ENCODE results near the gene ST8SIA4.
"Not testable (repeated sequence)": the region's sequence is repeated elsewhere in the genome, so short reads cannot be mapped to it uniquely, and the experiment has no call there.

Gene ST8SIA4

GRCh38 chr5:100794218-100794617 is 108.9 kb downstream of the ST8SIA4 start:
- Histone ChIP-seq H3K9ac (no peak overlapping the region), H3K27me3 (no peaks in the 10 kb centered on the region), H3K27ac (no peak overlapping the region), H3K9me3 (replicated peaks in 1 of 11) (peaks cover 20 to 27% (median 24%) of the 10 kb centered on the region in 11 experiments), H3K36me3 (peaks cover 0 to 17% (median 0%) of the 10 kb centered on the region in 11 experiments; a peak in 5 of 22 replicates), H3K4me3 (peak overlapping the region in 2 of 10 experiments; percentile 1 to 4; a peak in 1 of 20 replicates), H3K4me2 (no peak overlapping the region), H3K4me1 (peaks cover 0 to 6% (median 0%) of the 10 kb centered on the region in 10 experiments; a peak in 3 of 20 replicates), H4K20me1 (no peaks in the 10 kb centered on the region)
- no peak for TF ChIP-seq Cebpa-rat (IDR thresholded peaks at IDR 0.05)

- Histone ChIP-seq H3K4me1 (peaks cover 0 to 13% (median 6%) of the 10 kb centered on the region in 10 experiments; a peak in 10 of 20 replicates), H3K9ac (no peak overlapping the region), H3K9me3 (replicated peaks in 1 of 11) (peaks cover 20 to 27% (median 24%) of the 10 kb centered on the region in 11 experiments), H3K4me2 (0 out of 22 replicates have a peak overlapping the region, but pooled peaks of 1 of the 11 experiments have one; percentile 5), H4K20me1 (no peaks in the 10 kb centered on the region), H3K36me3 (peaks cover 0 to 17% (median 0%) of the 10 kb centered on the region in 11 experiments; a peak in 5 of 22 replicates), H3K27me3 (no peaks in the 10 kb centered on the region), H3K27ac (no peak overlapping the region), H3K4me3 (no peak overlapping the region)
- TF ChIP-seq Cebpa-rat (IDR thresholded peaks at IDR 0.05), result no peak
These were observed 110.3 kb downstream of the ST8SIA4 start for GRCh38 chr5:100792781-100793180.

DNA sequence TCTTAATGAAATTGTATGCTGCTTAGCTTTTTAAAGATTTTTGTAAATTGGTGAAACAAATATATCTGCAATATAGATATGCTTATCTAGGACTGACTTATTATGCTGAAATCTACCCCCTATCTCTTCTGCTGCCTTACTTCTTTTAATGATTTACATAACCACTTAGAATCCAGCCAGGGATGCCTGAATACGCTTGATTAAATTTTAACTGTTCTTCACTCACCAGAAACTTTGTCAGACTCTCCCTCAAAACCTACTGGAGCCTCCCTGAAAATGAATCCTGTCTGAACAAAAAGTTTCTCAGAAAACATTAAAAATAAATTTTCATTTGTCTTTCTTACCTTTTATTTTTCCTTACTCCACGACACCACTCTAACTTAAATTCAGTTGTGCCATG is 111.7 kb downstream of the ST8SIA4 start:
- H3K36me3 ChIP-seq, result peaks cover 0 to 17% (median 0%) of the 10 kb centered on the region in 11 experiments; a peak in 5 of 22 replicates
- no peak for TF ChIP-seq Cebpa-rat (IDR thresholded peaks at IDR 0.05)
- H3K27me3 ChIP-seq, result no peaks in the 10 kb centered on the region
- peaks cover 0 to 17% (median 6%) of the 10 kb centered on the region in 10 experiments; a peak in 11 of 20 replicates for H3K4me1 ChIP-seq
- no peak overlapping the region for H3K4me3 ChIP-seq
- no peaks in the 10 kb centered on the region for H4K20me1 ChIP-seq
- peaks cover 20 to 34% (median 26%) of the 10 kb centered on the region in 11 experiments for H3K9me3 ChIP-seq (replicated peaks in 1 of 11)
- no peak overlapping the region for H3K4me2 ChIP-seq
- H3K9ac ChIP-seq, result no peak overlapping the region
- no peak overlapping the region for H3K27ac ChIP-seq

- peaks cover 20 to 34% (median 26%) of the 10 kb centered on the region in 11 experiments for H3K9me3 ChIP-seq (replicated peaks in 1 of 11)
- TF ChIP-seq Cebpa-rat (IDR thresholded peaks at IDR 0.05), result no peak
- peaks cover 0 to 17% (median 0%) of the 10 kb centered on the region in 11 experiments; a peak in 5 of 22 replicates for H3K36me3 ChIP-seq
- H3K9ac ChIP-seq, result no peak overlapping the region
- H3K27ac ChIP-seq, result no peak overlapping the region
- no peak overlapping the region for H3K4me3 ChIP-seq
- no peaks in the 10 kb centered on the region for H4K20me1 ChIP-seq
- H3K4me1 ChIP-seq, result peaks cover 0 to 17% (median 6%) of the 10 kb centered on the region in 10 experiments; a peak in 11 of 20 replicates
- no peak overlapping the region for H3K4me2 ChIP-seq
- no peaks in the 10 kb centered on the region for H3K27me3 ChIP-seq
These were observed 112.1 kb downstream of the ST8SIA4 start for GRCh38 chr5:100790951-100791350.

DNA sequence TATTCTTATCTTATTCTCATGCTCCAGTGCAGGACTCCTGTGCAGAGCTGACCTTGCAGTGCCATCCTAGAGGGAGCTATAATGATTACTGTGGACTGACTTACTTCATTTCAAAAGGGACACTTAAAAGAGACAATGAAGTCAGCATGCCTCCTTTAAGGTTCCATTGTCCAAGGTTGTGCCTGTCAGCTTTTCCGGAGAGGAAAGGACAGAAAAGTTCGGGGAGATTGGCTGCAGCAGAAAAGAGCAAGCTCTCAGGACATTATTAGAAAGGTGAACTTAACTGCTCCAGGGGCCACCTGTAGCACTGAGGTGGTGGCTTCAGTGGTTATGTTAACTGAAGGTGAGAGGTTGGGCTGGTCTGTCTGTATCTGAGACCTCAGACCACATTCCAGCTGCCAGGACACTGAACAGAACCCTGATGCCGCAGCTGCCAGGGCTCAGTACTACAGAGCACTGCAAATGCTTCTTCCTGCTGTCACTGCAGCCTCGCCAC is 112.9 kb downstream of the ST8SIA4 start:
- Histone ChIP-seq H3K9me3 (replicated peaks in 1 of 11) (peaks cover 26 to 38% (median 29%) of the 10 kb centered on the region in 11 experiments), H3K4me2 (no peak overlapping the region; a peak in 1 of 22 replicates), H3K27me3 (no peaks in the 10 kb centered on the region), H4K20me1 (no peaks in the 10 kb centered on the region), H3K27ac (no peak overlapping the region), H3K36me3 (peaks cover 0 to 17% (median 0%) of the 10 kb centered on the region in 11 experiments; a peak in 5 of 22 replicates), H3K4me1 (peaks cover 0 to 17% (median 6%) of the 10 kb centered on the region in 10 experiments; a peak in 11 of 20 replicates), H3K4me3 (no peak overlapping the region), H3K9ac (no peak overlapping the region)
- no peak for TF ChIP-seq Cebpa-rat (IDR thresholded peaks at IDR 0.05)

DNA sequence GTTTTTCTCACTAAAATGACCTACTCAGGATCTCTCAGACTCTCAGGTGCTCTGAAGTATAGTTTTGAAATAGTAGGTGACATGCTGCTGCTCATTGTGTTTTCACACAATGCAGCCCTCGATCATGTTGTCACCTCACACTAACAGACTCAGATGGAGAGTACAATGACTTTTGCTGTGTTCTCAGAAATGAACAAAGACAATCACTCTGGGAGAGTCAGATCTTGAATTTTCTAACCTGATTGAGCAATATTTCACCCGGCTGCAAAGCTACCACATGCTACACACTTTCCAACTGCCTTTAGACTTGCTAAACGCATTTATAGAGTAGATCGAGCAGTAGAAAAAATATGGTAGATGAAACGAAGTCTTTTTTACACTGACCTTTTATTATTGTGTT is 113.4 kb downstream of the ST8SIA4 start:
- Histone ChIP-seq H3K9ac (no peak overlapping the region), H3K27ac (no peak overlapping the region), H3K36me3 (peaks cover 0 to 14% (median 0%) of the 10 kb centered on the region in 11 experiments; a peak in 5 of 22 replicates), H4K20me1 (no peaks in the 10 kb centered on the region), H3K9me3 (replicated peaks in 1 of 11) (peaks cover 27 to 39% (median 30%) of the 10 kb centered on the region in 11 experiments), H3K4me3 (no peak overlapping the region), H3K4me1 (peaks cover 0 to 17% (median 6%) of the 10 kb centered on the region in 10 experiments; a peak in 11 of 20 replicates), H3K27me3 (no peaks in the 10 kb centered on the region), H3K4me2 (no peak overlapping the region)
- no peak for TF ChIP-seq Cebpa-rat (IDR thresholded peaks at IDR 0.05)

GRCh38 chr5:100788417-100788816 is 114.7 kb downstream of the ST8SIA4 start:
- Histone ChIP-seq H4K20me1 (no peaks in the 10 kb centered on the region), H3K4me1 (peaks cover 0 to 17% (median 6%) of the 10 kb centered on the region in 10 experiments; a peak in 11 of 20 replicates), H3K9ac (no peak overlapping the region), H3K27me3 (no peaks in the 10 kb centered on the region), H3K9me3 (replicated peaks in 1 of 11) (peaks cover 18 to 26% (median 20%) of the 10 kb centered on the region in 11 experiments), H3K4me2 (peak overlapping the region in 3 of 11 experiments; percentile 17 to 48 (median 20); a peak in 2 of 22 replicates), H3K36me3 (peaks cover 0 to 1% (median 0%) of the 10 kb centered on the region in 11 experiments; a peak in 2 of 22 replicates), H3K4me3 (no peak overlapping the region), H3K27ac (no peak overlapping the region)
- TF ChIP-seq Cebpa-rat (IDR thresholded peaks at IDR 0.05), result no peak

DNA sequence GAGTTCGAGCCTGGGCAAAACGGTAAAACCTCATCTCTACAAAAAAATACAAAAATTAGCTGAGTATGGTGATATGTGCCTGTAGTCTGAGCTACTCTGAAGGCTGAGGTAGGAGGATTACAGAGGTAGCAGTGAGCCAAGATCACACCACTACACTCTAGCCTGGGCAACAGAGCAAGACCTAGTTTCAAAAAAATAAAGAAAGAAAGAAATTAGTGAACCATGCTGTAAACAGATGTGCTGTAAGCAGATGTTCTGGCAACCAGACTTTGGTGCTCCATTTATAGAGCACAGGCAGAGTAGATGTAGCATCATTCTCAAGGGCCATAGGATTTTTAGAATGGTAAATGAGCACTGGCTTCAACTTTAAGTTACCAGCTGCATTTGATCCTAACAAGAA is 115.4 kb downstream of the ST8SIA4 start:
- H3K4me3 ChIP-seq, result no peak overlapping the region
- H3K4me1 ChIP-seq, result peaks cover 0 to 14% (median 7%) of the 10 kb centered on the region in 10 experiments; a peak in 12 of 20 replicates
- H3K27me3 ChIP-seq, result no peaks in the 10 kb centered on the region
- no peaks in the 10 kb centered on the region for H3K36me3 ChIP-seq
- H3K9ac ChIP-seq, result no peak overlapping the region
- H4K20me1 ChIP-seq, result no peaks in the 10 kb centered on the region
- TF ChIP-seq Cebpa-rat (IDR thresholded peaks at IDR 0.05), result no peak
- peak overlapping the region in 5 of 11 experiments; percentile 12 to 48 (median 20); a peak in 7 of 22 replicates for H3K4me2 ChIP-seq
- no peak overlapping the region for H3K27ac ChIP-seq
- H3K9me3 ChIP-seq (replicated peaks in 1 of 11), result peaks cover 13 to 23% (median 18%) of the 10 kb centered on the region in 11 experiments; a peak in 21 of 22 replicates

GRCh38 chr5:100785536-100785935 is 117.5 kb downstream of the ST8SIA4 start:
- H3K27ac ChIP-seq, H3K27me3 ChIP-seq, H3K4me3 ChIP-seq, H3K36me3 ChIP-seq, H4K20me1 ChIP-seq, H3K9ac ChIP-seq, H3K4me2 ChIP-seq: not testable (repeated sequence)
- Histone ChIP-seq H3K9me3 (replicated peaks in 1 of 11) (peaks cover 13 to 23% (median 17%) of the 10 kb centered on the region in 11 experiments; a peak in 21 of 22 replicates), H3K4me1 (peaks cover 5 to 26% (median 13%) of the 10 kb centered on the region in 10 experiments; a peak in 18 of 20 replicates)
